SK-N-SH treated with all-trans-retinoic acid at 6 μM for 48 hours (cell line): ENCODE data around the gene BUD13.

Experiments
- ATAC-seq: fragments of 200-7000 bp; cut with Tn5 transposase; 3 replicates; pipeline ENCODE4 v1.9.1; 2020; ENCODE audit warnings: mild to moderate bottlenecking, moderate library complexity
- ARNTL ChIP-seq: fragments of 450-650 bp; formaldehyde crosslinking; IDR thresholded peaks from 2 replicates; pipeline ENCODE4 v1.5.0; 2020; ENCODE audit warnings: low read depth, mild to moderate bottlenecking, moderate library complexity, borderline replicate concordance
- BACH2 ChIP-seq: fragments of 250-450 bp; sonication (Bioruptor Pico); IDR thresholded peaks from 2 replicates; pipeline ENCODE4 v1.9.0; 2021; ENCODE audit warnings: mild to moderate bottlenecking, borderline replicate concordance
- CREB5 ChIP-seq: fragments of 250-450 bp; sonication (Bioruptor Pico); IDR thresholded peaks from 2 replicates; pipeline ENCODE4 v1.5.1; 2020; ENCODE audit warnings: low read depth, mild to moderate bottlenecking, moderate library complexity
- CSDC2 ChIP-seq: fragments of 250-450 bp; sonication (Bioruptor Pico); IDR thresholded peaks from 2 replicates; pipeline ENCODE4 v1.5.0; 2020; ENCODE audit warnings: mild to moderate bottlenecking, moderate library complexity
- CSRNP3 ChIP-seq: fragments of 250-450 bp; sonication (Bioruptor Pico); IDR thresholded peaks from 2 replicates; pipeline ENCODE4 v1.5.1; 2021; ENCODE audit warnings: mild to moderate bottlenecking, moderate library complexity
- ESRRG ChIP-seq: fragments of 250-450 bp; sonication (Bioruptor Pico); IDR thresholded peaks from 2 replicates; pipeline ENCODE4 v1.6.1; 2021; ENCODE audit warnings: mild to moderate bottlenecking
- ISL1 ChIP-seq: fragments of 250-450 bp; sonication (Bioruptor Pico); IDR thresholded peaks from 2 replicates; pipeline ENCODE4 v2.1.2; 2022; ENCODE audit warnings: mild to moderate bottlenecking, moderate library complexity
- OSR1 ChIP-seq: fragments of 250-450 bp; sonication (Bioruptor Pico); IDR thresholded peaks from 2 replicates; pipeline ENCODE4 v1.8.0; 2022; ENCODE audit warnings: moderate library complexity, mild to moderate bottlenecking, inconsistent platforms
- PATZ1 ChIP-seq: fragments of 250-450 bp; sonication (Bioruptor Pico); IDR thresholded peaks from 2 replicates; pipeline ENCODE4 v1.8.0; 2020; ENCODE audit warnings: mild to moderate bottlenecking, moderate library complexity, borderline replicate concordance
- POU6F1 ChIP-seq: fragments of 250-450 bp; sonication (Bioruptor Pico); IDR thresholded peaks from 2 replicates; pipeline ENCODE4 v1.8.0; 2021; ENCODE audit warnings: low read depth, mild to moderate bottlenecking, moderate library complexity, borderline replicate concordance
- PPARA ChIP-seq: fragments of 250-450 bp; sonication (Bioruptor Pico); IDR thresholded peaks from 2 replicates; pipeline ENCODE4 v1.5.0; 2020; ENCODE audit warnings: mild to moderate bottlenecking, borderline replicate concordance
- RARB ChIP-seq: fragments of 250-450 bp; sonication (Bioruptor Pico); IDR thresholded peaks from 2 replicates; pipeline ENCODE4 v1.8.0; 2021; ENCODE audit warnings: mild to moderate bottlenecking, moderate library complexity
- TCF4 ChIP-seq: fragments of 250-450 bp; sonication (Bioruptor Pico); IDR thresholded peaks from 2 replicates; pipeline ENCODE4 v1.8.0; 2021; ENCODE audit warnings: mild to moderate bottlenecking, moderate library complexity, borderline replicate concordance
- TOX ChIP-seq: fragments of 250-450 bp; sonication (Bioruptor Pico); IDR thresholded peaks from 2 replicates; pipeline ENCODE4 v1.8.0; 2021; ENCODE audit warnings: mild to moderate bottlenecking, moderate library complexity, borderline replicate concordance
- TSHZ2 ChIP-seq: fragments of 250-450 bp; sonication (Bioruptor Pico); IDR thresholded peaks from 2 replicates; pipeline ENCODE4 v1.5.0; 2020; ENCODE audit warnings: mild to moderate bottlenecking, moderate library complexity
- ZC3H10 ChIP-seq: fragments of 250-450 bp; sonication (Bioruptor Pico); IDR thresholded peaks from 2 replicates; pipeline ENCODE4 v1.5.1; 2021; ENCODE audit warnings: mild to moderate bottlenecking, moderate library complexity
- ZFP3 ChIP-seq: fragments of 250-450 bp; sonication (Bioruptor Pico); IDR thresholded peaks from 2 replicates; pipeline ENCODE4 v1.5.0; 2020; ENCODE audit warnings: mild to moderate bottlenecking, moderate library complexity
- ZFP30 ChIP-seq: fragments of 450-650 bp; formaldehyde crosslinking; IDR thresholded peaks from 2 replicates; pipeline ENCODE4 v1.5.0; 2022; ENCODE audit warnings: mild to moderate bottlenecking, moderate library complexity
- ZNF565 ChIP-seq: fragments of 450-650 bp; formaldehyde crosslinking; conservative IDR thresholded peaks from 2 replicates; pipeline ENCODE4 v1.5.0; 2020; ENCODE audit warnings: low read depth, mild to moderate bottlenecking, moderate library complexity
- ZNF70 ChIP-seq: fragments of 450-650 bp; formaldehyde crosslinking; IDR thresholded peaks from 2 replicates; pipeline ENCODE4 v1.5.0; 2020; ENCODE audit warnings: mild to moderate bottlenecking, moderate library complexity
- ZNF8 ChIP-seq: fragments of 450-650 bp; formaldehyde crosslinking; IDR thresholded peaks from 2 replicates; pipeline ENCODE4 v1.5.0; 2020; ENCODE audit warnings: mild to moderate bottlenecking, moderate library complexity

BUD13 gene

GRCh38 chr11:116718955-116719501 is 53.8 kb downstream of the BUD13 start:
- TF ChIP-seq ZNF8 (CRISPR knock-in tag) (no peak), TSHZ2 (CRISPR knock-in tag) (no peak), ISL1 (CRISPR knock-in tag) (no peak), CSRNP3 (CRISPR knock-in tag) (no peak), ARNTL (CRISPR knock-in tag) (no peak), POU6F1 (CRISPR knock-in tag) (no peak), CSDC2 (CRISPR knock-in tag) (no peak), ZFP30 (CRISPR knock-in tag) (no peak), ZNF70 (CRISPR knock-in tag) (no peak), PATZ1 (CRISPR knock-in tag) (no peak), CREB5 (CRISPR knock-in tag) (no peak), ZC3H10 (CRISPR knock-in tag) (no peak), PPARA (CRISPR knock-in tag) (no peak)
- no peak for ATAC-seq

GRCh38 chr11:116716621-116717020 is 56.2 kb downstream of the BUD13 start:
- no peak for ATAC-seq

More at GRCh38 chr11:116716621-116717020, 56.2 kb downstream of the BUD13 start:
- no peak for TF ChIP-seq ZFP3 (CRISPR knock-in tag)
- TF ChIP-seq ZNF8 (CRISPR knock-in tag), result no peak
- no peak for TF ChIP-seq ZNF565 (CRISPR knock-in tag)
- TF ChIP-seq CSDC2 (CRISPR knock-in tag), result no peak
- TF ChIP-seq TOX (CRISPR knock-in tag), result no peak
- no peak for TF ChIP-seq PPARA (CRISPR knock-in tag)
- no peak for TF ChIP-seq TCF4
- TF ChIP-seq ZNF70 (CRISPR knock-in tag), result no peak
- TF ChIP-seq ZFP30 (CRISPR knock-in tag), result no peak
- TF ChIP-seq OSR1 (CRISPR knock-in tag), result no peak
- TF ChIP-seq PATZ1 (CRISPR knock-in tag), result no peak
- no peak for TF ChIP-seq RARB (CRISPR knock-in tag)
- TF ChIP-seq CREB5 (CRISPR knock-in tag), result no peak
- TF ChIP-seq BACH2 (CRISPR knock-in tag), result no peak
- no peak for TF ChIP-seq ESRRG (CRISPR knock-in tag)
